ENCODE results near the gene GRK5.

- TF ChIP-seq CTCF (IDR thresholded peaks at IDR 0.05 in 4 of 5, conservative IDR thresholded peaks at IDR 0.05 in 1 of 5): no peak
- no peak for TF ChIP-seq POLR2A (IDR thresholded peaks at IDR 0.05)
Observed at GRCh38 chr10:119201233-119201632, 6.1 kb upstream of the GRK5 start.
